ENCODE results near the gene CNTN5. TPM values are rescaled to one million over a fixed set of nuclear protein-coding genes. Genes with fewer than 3 reads are reported as not detected.

The CNTN5 gene
- polyA plus RNA-seq, 2 donors: not detected

- 40 to 52% methylated on average over 3 of the region's 3 CpGs for WGBS, 2 donors
- Histone ChIP-seq H3K36me3 (ENCODE audit: control insufficient read depth in 2 of 2, insufficient read depth in 2 of 2, low read length in 1 of 2) (no peaks in the 10 kb centered on the region), H3K27ac (ENCODE audit: low read depth in 2 of 2, low read length in 1 of 2) (no peak overlapping the region), H3K27me3 (ENCODE audit: control insufficient read depth in 1 of 2, insufficient read depth in 2 of 2, low read length in 2 of 2) (no peaks in the 10 kb centered on the region), H3K4me1 (ENCODE audit: control insufficient read depth in 2 of 2, insufficient read depth in 2 of 2, low read length in 1 of 2) (no peaks in the 10 kb centered on the region), H3K9me3 (ENCODE audit: control insufficient read depth in 2 of 2, insufficient read depth in 1 of 2, low read depth in 1 of 2, low read length in 1 of 2) (no peaks in the 10 kb centered on the region), H3K4me3 (ENCODE audit: low read depth in 1 of 2, low read length in 2 of 2) (no peak overlapping the region)
Measured at GRCh38 chr11:100174881-100175280, 1154.1 kb downstream of the CNTN5 start.

- no peaks in the 10 kb centered on the region for H3K27me3 ChIP-seq (ENCODE audit: control insufficient read depth in 1 of 2, insufficient read depth in 2 of 2, low read length in 2 of 2)
- no peak overlapping the region for H3K27ac ChIP-seq (ENCODE audit: low read depth in 2 of 2, low read length in 1 of 2)
- H3K36me3 ChIP-seq (ENCODE audit: control insufficient read depth in 2 of 2, insufficient read depth in 2 of 2, low read length in 1 of 2): no peaks in the 10 kb centered on the region
- H3K4me3 ChIP-seq (ENCODE audit: low read depth in 1 of 2, low read length in 2 of 2): no peak overlapping the region
- no peaks in the 10 kb centered on the region for H3K4me1 ChIP-seq (ENCODE audit: control insufficient read depth in 2 of 2, insufficient read depth in 2 of 2, low read length in 1 of 2)
- no peaks in the 10 kb centered on the region for H3K9me3 ChIP-seq (ENCODE audit: control insufficient read depth in 2 of 2, insufficient read depth in 1 of 2, low read depth in 1 of 2, low read length in 1 of 2)
Measured at GRCh38 chr11:100176456-100176855, 1155.7 kb downstream of the CNTN5 start.

DNA sequence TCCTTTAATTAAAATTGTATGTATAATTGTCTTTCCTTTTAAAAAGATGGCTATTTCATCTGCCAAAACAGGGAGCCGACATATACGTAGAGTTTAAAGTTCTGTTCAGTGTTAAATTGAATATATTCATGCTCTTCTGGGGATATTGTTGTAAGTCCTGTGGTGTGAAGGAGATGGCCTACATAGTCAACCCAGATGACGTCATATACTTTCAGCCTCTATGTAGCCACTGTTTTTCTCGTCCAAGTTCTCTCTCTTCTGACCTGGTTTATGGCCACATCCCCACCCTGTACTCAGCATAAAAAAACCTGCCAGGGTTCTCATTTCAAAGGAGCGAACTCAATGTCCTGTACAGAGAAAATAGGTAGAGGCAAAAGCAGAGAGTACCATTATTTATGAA is 1156.9 kb downstream of the CNTN5 start:
- Histone ChIP-seq H3K9me3 (ENCODE audit: control insufficient read depth in 2 of 2, insufficient read depth in 1 of 2, low read depth in 1 of 2, low read length in 1 of 2) (no peaks in the 10 kb centered on the region), H3K27me3 (ENCODE audit: control insufficient read depth in 1 of 2, insufficient read depth in 2 of 2, low read length in 2 of 2) (no peaks in the 10 kb centered on the region), H3K4me3 (ENCODE audit: low read depth in 1 of 2, low read length in 2 of 2) (no peak overlapping the region), H3K27ac (ENCODE audit: low read depth in 2 of 2, low read length in 1 of 2) (no peak overlapping the region), H3K4me1 (ENCODE audit: control insufficient read depth in 2 of 2, insufficient read depth in 2 of 2, low read length in 1 of 2) (no peaks in the 10 kb centered on the region), H3K36me3 (ENCODE audit: control insufficient read depth in 2 of 2, insufficient read depth in 2 of 2, low read length in 1 of 2) (no peaks in the 10 kb centered on the region)
- 84 to 90% methylated on average over 5 of the region's 5 CpGs for WGBS, 2 donors

- no peak overlapping the region for H3K27ac ChIP-seq (ENCODE audit: low read depth in 2 of 2, low read length in 1 of 2)
- H3K4me3 ChIP-seq (ENCODE audit: low read depth in 1 of 2, low read length in 2 of 2): no peak overlapping the region
- H3K27me3 ChIP-seq (ENCODE audit: control insufficient read depth in 1 of 2, insufficient read depth in 2 of 2, low read length in 2 of 2): no peaks in the 10 kb centered on the region
- H3K9me3 ChIP-seq (ENCODE audit: control insufficient read depth in 2 of 2, insufficient read depth in 1 of 2, low read depth in 1 of 2, low read length in 1 of 2): no peaks in the 10 kb centered on the region
- no peaks in the 10 kb centered on the region for H3K36me3 ChIP-seq (ENCODE audit: control insufficient read depth in 2 of 2, insufficient read depth in 2 of 2, low read length in 1 of 2)
- no peaks in the 10 kb centered on the region for H3K4me1 ChIP-seq (ENCODE audit: control insufficient read depth in 2 of 2, insufficient read depth in 2 of 2, low read length in 1 of 2)
Measured at GRCh38 chr11:100182350-100182749, 1161.6 kb downstream of the CNTN5 start.

DNA sequence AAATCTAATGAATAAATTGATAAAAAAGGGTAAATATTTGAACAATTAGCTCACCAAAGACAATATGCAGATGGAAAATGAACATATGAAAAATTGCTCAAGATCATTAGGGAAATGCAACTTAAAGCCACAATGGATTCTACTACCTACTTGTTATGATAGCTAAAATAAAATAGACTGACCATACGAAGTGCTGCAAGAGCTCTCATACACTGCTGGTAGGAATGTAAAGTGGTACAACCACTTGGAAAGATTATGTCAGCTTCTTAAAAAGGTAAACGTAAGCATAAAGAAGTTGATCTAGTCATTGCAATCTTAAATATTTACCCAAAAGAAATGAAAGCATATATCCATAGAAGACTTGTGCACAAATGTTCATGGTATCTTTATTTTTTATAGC is 1162.2 kb downstream of the CNTN5 start:
- no peak overlapping the region for H3K4me3 ChIP-seq (ENCODE audit: low read depth in 1 of 2, low read length in 2 of 2)
- H3K36me3 ChIP-seq (ENCODE audit: control insufficient read depth in 2 of 2, insufficient read depth in 2 of 2, low read length in 1 of 2): no peaks in the 10 kb centered on the region
- H3K27me3 ChIP-seq (ENCODE audit: control insufficient read depth in 1 of 2, insufficient read depth in 2 of 2, low read length in 2 of 2): no peaks in the 10 kb centered on the region
- H3K27ac ChIP-seq (ENCODE audit: low read depth in 2 of 2, low read length in 1 of 2): no peak overlapping the region
- no peaks in the 10 kb centered on the region for H3K4me1 ChIP-seq (ENCODE audit: control insufficient read depth in 2 of 2, insufficient read depth in 2 of 2, low read length in 1 of 2)
- no peaks in the 10 kb centered on the region for H3K9me3 ChIP-seq (ENCODE audit: control insufficient read depth in 2 of 2, insufficient read depth in 1 of 2, low read depth in 1 of 2, low read length in 1 of 2)
- 57 to 64% methylated on average over 2 of the region's 2 CpGs for WGBS, 2 donors

DNA sequence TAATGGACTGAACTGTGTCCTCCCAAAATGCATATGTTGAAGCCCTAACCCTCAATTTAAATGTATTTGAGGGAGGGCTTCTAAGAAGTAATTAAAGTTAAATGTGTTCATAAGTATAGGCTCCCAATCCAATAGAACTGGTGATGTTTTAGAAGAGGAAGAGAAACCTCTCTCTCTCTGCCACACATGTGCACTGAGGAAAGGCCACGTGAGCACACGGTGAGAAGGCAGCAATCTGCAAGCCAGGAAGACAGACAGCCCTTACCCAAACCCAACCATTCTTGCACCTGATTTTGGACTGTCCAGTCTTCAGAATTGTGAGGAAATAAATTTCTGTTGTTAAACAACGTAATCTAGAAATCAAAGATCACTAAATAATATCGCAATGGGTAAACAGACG is 1164.8 kb downstream of the CNTN5 start:
- no peak overlapping the region for H3K27ac ChIP-seq (ENCODE audit: low read depth in 2 of 2, low read length in 1 of 2)
- H3K4me1 ChIP-seq (ENCODE audit: control insufficient read depth in 2 of 2, insufficient read depth in 2 of 2, low read length in 1 of 2): no peaks in the 10 kb centered on the region
- WGBS, 2 donors: 89 to 93% methylated on average over 5 of the region's 5 CpGs
- H3K4me3 ChIP-seq (ENCODE audit: low read depth in 1 of 2, low read length in 2 of 2): no peak overlapping the region
- H3K36me3 ChIP-seq (ENCODE audit: control insufficient read depth in 2 of 2, insufficient read depth in 2 of 2, low read length in 1 of 2): no peaks in the 10 kb centered on the region
- no peaks in the 10 kb centered on the region for H3K27me3 ChIP-seq (ENCODE audit: control insufficient read depth in 1 of 2, insufficient read depth in 2 of 2, low read length in 2 of 2)
- no peaks in the 10 kb centered on the region for H3K9me3 ChIP-seq (ENCODE audit: control insufficient read depth in 2 of 2, insufficient read depth in 1 of 2, low read depth in 1 of 2, low read length in 1 of 2)

DNA sequence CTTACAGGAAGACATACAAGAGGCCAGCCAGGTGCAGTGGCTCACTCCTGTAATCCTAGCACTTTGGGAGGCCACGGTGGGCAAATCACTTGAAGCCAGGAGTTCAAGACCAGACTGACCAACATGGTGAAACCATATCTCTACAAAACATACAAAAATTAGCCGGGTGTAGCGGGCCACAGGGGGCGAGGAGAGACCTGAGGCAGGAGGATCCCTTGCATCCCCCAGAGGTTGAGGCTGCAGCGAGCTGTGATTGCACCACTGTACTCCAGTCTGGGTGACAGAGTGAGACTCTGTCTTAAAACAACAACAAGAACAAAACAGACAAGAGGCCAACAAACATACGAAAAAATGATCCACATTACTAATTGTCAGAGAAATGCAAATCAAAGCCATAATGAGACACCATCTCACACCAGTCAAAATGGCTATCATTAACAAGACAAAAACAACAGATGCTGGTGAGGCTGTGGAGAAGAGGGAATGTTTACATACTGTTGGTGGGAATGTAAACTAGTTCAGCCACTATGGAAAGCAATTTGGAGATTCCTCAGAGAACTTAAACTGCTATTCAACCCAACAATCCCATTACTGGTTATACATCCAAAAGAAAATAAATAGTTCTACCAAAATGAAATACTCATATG is 1167.5 kb downstream of the CNTN5 start:
- Histone ChIP-seq H3K27me3 (ENCODE audit: control insufficient read depth in 1 of 2, insufficient read depth in 2 of 2, low read length in 2 of 2) (no peaks in the 10 kb centered on the region), H3K4me1 (ENCODE audit: control insufficient read depth in 2 of 2, insufficient read depth in 2 of 2, low read length in 1 of 2) (no peaks in the 10 kb centered on the region), H3K36me3 (ENCODE audit: control insufficient read depth in 2 of 2, insufficient read depth in 2 of 2, low read length in 1 of 2) (no peaks in the 10 kb centered on the region), H3K9me3 (ENCODE audit: control insufficient read depth in 2 of 2, insufficient read depth in 1 of 2, low read depth in 1 of 2, low read length in 1 of 2) (no peaks in the 10 kb centered on the region), H3K27ac (ENCODE audit: low read depth in 2 of 2, low read length in 1 of 2) (no peak overlapping the region), H3K4me3 (ENCODE audit: low read depth in 1 of 2, low read length in 2 of 2) (no peak overlapping the region)
- 91 to 92% methylated on average over 6 of the region's 6 CpGs for WGBS, 2 donors

- no peaks in the 10 kb centered on the region for H3K4me1 ChIP-seq (ENCODE audit: control insufficient read depth in 2 of 2, insufficient read depth in 2 of 2, low read length in 1 of 2)
- H3K4me3 ChIP-seq (ENCODE audit: low read depth in 1 of 2, low read length in 2 of 2): no peak overlapping the region
- H3K9me3 ChIP-seq (ENCODE audit: control insufficient read depth in 2 of 2, insufficient read depth in 1 of 2, low read depth in 1 of 2, low read length in 1 of 2): no peaks in the 10 kb centered on the region
- H3K27ac ChIP-seq (ENCODE audit: low read depth in 2 of 2, low read length in 1 of 2): no peak overlapping the region
- H3K27me3 ChIP-seq (ENCODE audit: control insufficient read depth in 1 of 2, insufficient read depth in 2 of 2, low read length in 2 of 2): no peaks in the 10 kb centered on the region
- no peaks in the 10 kb centered on the region for H3K36me3 ChIP-seq (ENCODE audit: control insufficient read depth in 2 of 2, insufficient read depth in 2 of 2, low read length in 1 of 2)
- WGBS, 2 donors: 53 to 55% methylated on average over 3 of the region's 3 CpGs
Measured at GRCh38 chr11:100190395-100190794, 1169.6 kb downstream of the CNTN5 start.

DNA sequence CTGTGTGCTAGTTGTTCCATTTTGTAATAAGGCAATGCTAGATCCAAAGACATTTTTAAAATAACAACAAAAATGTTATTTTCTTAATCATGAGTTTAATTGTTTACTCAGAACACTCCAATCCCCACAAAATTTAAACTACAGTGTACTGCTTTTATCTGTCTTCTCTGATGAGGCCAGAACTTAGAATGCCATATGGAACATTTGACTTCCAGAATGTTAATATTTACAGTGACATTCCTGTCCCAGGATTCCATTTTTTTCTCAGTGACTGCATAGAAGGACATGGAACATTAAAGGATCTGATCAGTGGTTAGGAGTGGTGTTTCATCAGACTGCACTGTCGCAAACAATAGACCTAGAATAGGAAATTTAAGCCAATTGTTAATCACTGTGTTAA is 1171.4 kb downstream of the CNTN5 start:
- Histone ChIP-seq H3K4me1 (ENCODE audit: control insufficient read depth in 2 of 2, insufficient read depth in 2 of 2, low read length in 1 of 2) (no peaks in the 10 kb centered on the region), H3K4me3 (ENCODE audit: low read depth in 1 of 2, low read length in 2 of 2) (no peak overlapping the region), H3K27me3 (ENCODE audit: control insufficient read depth in 1 of 2, insufficient read depth in 2 of 2, low read length in 2 of 2) (no peaks in the 10 kb centered on the region), H3K36me3 (ENCODE audit: control insufficient read depth in 2 of 2, insufficient read depth in 2 of 2, low read length in 1 of 2) (no peaks in the 10 kb centered on the region), H3K27ac (ENCODE audit: low read depth in 2 of 2, low read length in 1 of 2) (no peak overlapping the region), H3K9me3 (ENCODE audit: control insufficient read depth in 2 of 2, insufficient read depth in 1 of 2, low read depth in 1 of 2, low read length in 1 of 2) (no peaks in the 10 kb centered on the region)
- 32 to 38% methylated on average over 1 of the region's 1 CpG for WGBS, 2 donors

GRCh38 chr11:100203789-100204188 is 1183.0 kb downstream of the CNTN5 start:
- Histone ChIP-seq H3K9me3 (ENCODE audit: control insufficient read depth in 2 of 2, insufficient read depth in 1 of 2, low read depth in 1 of 2, low read length in 1 of 2) (no peaks in the 10 kb centered on the region), H3K27me3 (ENCODE audit: control insufficient read depth in 1 of 2, insufficient read depth in 2 of 2, low read length in 2 of 2) (no peaks in the 10 kb centered on the region), H3K4me1 (ENCODE audit: control insufficient read depth in 2 of 2, insufficient read depth in 2 of 2, low read length in 1 of 2) (no peaks in the 10 kb centered on the region), H3K4me3 (ENCODE audit: low read depth in 1 of 2, low read length in 2 of 2) (no peak overlapping the region), H3K36me3 (ENCODE audit: control insufficient read depth in 2 of 2, insufficient read depth in 2 of 2, low read length in 1 of 2) (no peaks in the 10 kb centered on the region), H3K27ac (ENCODE audit: low read depth in 2 of 2, low read length in 1 of 2) (no peak overlapping the region)
- WGBS, 2 donors: 47 to 62% methylated on average over 2 of the region's 2 CpGs
